B cell (primary cell): ENCODE data around the gene RXFP2. TPM values are rescaled to one million over a fixed set of nuclear protein-coding genes. Genes with fewer than 3 reads are reported as not detected.

Experiments
- ATAC-seq: fragments of 200-7000 bp; cut with Tn5 transposase; one replicate; pipeline ENCODE4 v1.10.0; 2021; ENCODE audit warnings: low read depth, mild to moderate bottlenecking, moderate number of reproducible peaks, moderate library complexity
- CTCF ChIA-PET: fragments of 350-600 bp; sonication (Branson Sonifier 250); formaldehyde crosslinking; loops from one replicate; lab custom pipeline; 2021; ENCODE audit warnings: antibody characterized with exemption, inconsistent platforms; lab: Charles Lee
- POLR2A ChIA-PET: fragments of 350-600 bp; sonication (Branson Sonifier 250); formaldehyde crosslinking; loops from one replicate; lab custom pipeline; 2021; ENCODE audit warnings: antibody characterized with exemption; lab: Charles Lee
- DNase-seq: peaks from one replicate; pipeline ENCODE4 v3.0.0; 2013
- H2AFZ ChIP-seq: 2 replicates; pipeline ENCODE4 v1.6.1; 2012; ENCODE audit warnings: mild to moderate bottlenecking, low read depth, low read length; ENCODE audit not compliant: insufficient read depth, poor library complexity, severe bottlenecking
- H3K27ac ChIP-seq, 2 donors: 1 replicate in 1 of 2; 2 replicates in 1 of 2; pipeline ENCODE4 v1.5.1; 2012 to 2013; ENCODE audit warnings: low read length in 2 of 2, mild to moderate bottlenecking in 2 of 2, moderate library complexity in 1 of 2
- H3K27me3 ChIP-seq, 4 experiments: fragments of 200-600 bp in 1 of 4; sonication (generic) in 1 of 4; replicated peaks in 1 of 4; 1 replicate in 2 of 4; 2 replicates in 2 of 4; pipeline versions ENCODE4 v1.6.1 to v1.7.0; 2013 to 2016; ENCODE audit warnings: low read length in 3 of 4, mild to moderate bottlenecking in 2 of 4, mixed read lengths in 1 of 4, moderate library complexity in 1 of 4; ENCODE audit not compliant: insufficient read depth in 4 of 4, control insufficient read depth in 3 of 4; ENCODE audit errors: control extremely low read depth in 1 of 4
- H3K36me3 ChIP-seq, 2 experiments: replicated peaks in 1 of 2; 1 replicate in 1 of 2; 2 replicates in 1 of 2; pipeline versions ENCODE4 v1.6.1 to v1.7.1; 2013; ENCODE audit warnings: low read length in 1 of 2; ENCODE audit not compliant: insufficient read depth in 2 of 2, control insufficient read depth in 1 of 2; ENCODE audit errors: control extremely low read depth in 1 of 2, extremely low read depth in 1 of 2
- H3K4me1 ChIP-seq, 2 donors: fragments of 200-600 bp in 1 of 2; sonication (generic) in 1 of 2; 1 replicate in 1 of 2; 2 replicates in 1 of 2; pipeline versions ENCODE4 v1.5.1 to v1.6.1; 2013 to 2017; ENCODE audit warnings: low read length in 2 of 2; ENCODE audit not compliant: control insufficient read depth in 2 of 2, insufficient read depth in 2 of 2
- H3K4me2 ChIP-seq: replicated peaks from 2 replicates; pipeline ENCODE3; 2012; ENCODE audit warnings: mild to moderate bottlenecking, low read depth, low read length; ENCODE audit not compliant: poor library complexity, severe bottlenecking
- H3K4me3 ChIP-seq, 5 experiments: fragments of 200-600 bp in 1 of 5; sonication (generic) in 1 of 5; 1 replicate in 3 of 5; 2 replicates in 2 of 5; pipeline versions ENCODE4 v1.5.1 to v1.7.0; 2011 to 2016; ENCODE audit warnings: low read length in 4 of 5, mild to moderate bottlenecking in 4 of 5, low read depth in 2 of 5, control low read depth in 1 of 5, moderate library complexity in 1 of 5; ENCODE audit not compliant: insufficient read depth in 1 of 5; ENCODE audit errors: control extremely low read depth in 1 of 5, extremely low read depth in 1 of 5
- H3K79me2 ChIP-seq: fragments of 200-600 bp; sonication (generic); one replicate; pipeline ENCODE4 v1.6.0; 2016; ENCODE audit warnings: low read length; ENCODE audit not compliant: control insufficient read depth, insufficient read depth
- H3K9ac ChIP-seq: fragments of 200-600 bp; sonication (generic); 2 replicates; pipeline ENCODE4 v1.6.1; 2017; ENCODE audit warnings: mild to moderate bottlenecking, low read length, moderate library complexity
- H3K9me3 ChIP-seq, 3 donors: one replicate each; pipeline versions ENCODE4 v1.6.1 to v1.7.1; 2013; ENCODE audit warnings: low read length in 2 of 3; ENCODE audit not compliant: control insufficient read depth in 2 of 3, insufficient read depth in 1 of 3; ENCODE audit errors: control extremely low read depth in 1 of 3
- H4K20me1 ChIP-seq: 2 replicates; pipeline ENCODE4 v1.6.0; 2012; ENCODE audit warnings: mild to moderate bottlenecking, low read length; ENCODE audit not compliant: insufficient read depth, control insufficient read depth, poor library complexity, severe bottlenecking
- H3K27ac Mint-ChIP-seq: one replicate; pipeline ENCODE4 v1.8.0; 2021; ENCODE audit warnings: mixed read lengths
- H3K27me3 Mint-ChIP-seq: one replicate; pipeline ENCODE4 v1.8.0; 2021; ENCODE audit warnings: mixed read lengths
- H3K4me1 Mint-ChIP-seq: one replicate; pipeline ENCODE4 v1.8.0; 2021; ENCODE audit warnings: mixed read lengths
- H3K4me3 Mint-ChIP-seq: one replicate; pipeline ENCODE4 v1.8.0; 2021; ENCODE audit warnings: mixed read lengths
- H3K9me3 Mint-ChIP-seq: one replicate; pipeline ENCODE4 v1.8.0; 2022; ENCODE audit warnings: mixed read lengths; ENCODE audit not compliant: insufficient read depth
- CTCF ChIP-seq: fragments of 200-600 bp; IDR thresholded peaks from one replicate; pipeline ENCODE4 v1.8.0; 2022; ENCODE audit warnings: antibody characterized with exemption, mild to moderate bottlenecking
- EZH2 ChIP-seq: IDR thresholded peaks from 2 replicates; pipeline ENCODE4 v1.6.1; 2012; ENCODE audit warnings: borderline replicate concordance, low read depth, mild to moderate bottlenecking, moderate library complexity, low read length; ENCODE audit not compliant: insufficient read depth, poor library complexity, severe bottlenecking
- WGBS: methylation state at CpG from one replicate; pipeline ENCODE4 v1.1.5; 2013; ENCODE audit warnings: missing lambda C conversion rate; ENCODE audit not compliant: insufficient coverage; 5-methylcytosine and 5-hydroxymethylcytosine counted together
- intact Hi-C: fragments of 100-400 bp; cut with micrococcal nuclease; formaldehyde crosslinking; loops from one replicate; pipeline ENCODE4 v1.10.0; 2022
- polyA plus RNA-seq: library from polyadenylated mRNA; depleted of rRNA; stranded (reverse); fragments of >200 nt; gene quantifications from 2 replicates; pipeline ENCODE4 v1.2.3, GENCODE V29; 2012
- total RNA-seq, 2 donors: library from RNA; stranded (reverse); fragments of 120-200 nt in 1 of 2; gene quantifications; 1 replicate in 1 of 2; 2 replicates in 1 of 2; pipeline versions ENCODE4 v1.2.3 to v1.2.4, GENCODE V29; 2013 to 2022

Gene RXFP2
- total and polyA plus RNA-seq, 2 donors (not counting 1 experiment from before 2014, with no cell fraction given): not detected

GRCh38 chr13:31697290-31697689 is 42.0 kb upstream of the RXFP2 start:
- no peak overlapping the region for H3K27ac ChIP-seq
- H3K4me3 Mint-ChIP-seq: no peak overlapping the region
- H3K9me3 ChIP-seq: peaks cover 0 to 9% (median 0%) of the 10 kb centered on the region in 3 donors
- TF ChIP-seq EZH2: no peak
- no peak for TF ChIP-seq CTCF
- DNase-seq (no peak), ATAC-seq (no peak)
- intact Hi-C loops: no loop called here
- H3K9ac ChIP-seq: no peak overlapping the region
- WGBS: no CpG with 5 or more reads among the region's 1 CpG
- H3K4me2 ChIP-seq: no peak overlapping the region
- no peaks in the 10 kb centered on the region for H3K79me2 ChIP-seq
- no peak overlapping the region for H3K27ac Mint-ChIP-seq
- no peak overlapping the region for H3K4me3 ChIP-seq
- no peaks in the 10 kb centered on the region for H3K27me3 Mint-ChIP-seq
- no peaks in the 10 kb centered on the region for H4K20me1 ChIP-seq
- H3K27me3 ChIP-seq: no peaks in the 10 kb centered on the region
- ChIA-PET CTCF (interaction anchor here (0.8 kb wide), 1 partner anchor 175 kb away, joined by 3 read pairs; no protein-coding TSS in a partner anchor), POLR2A (no interaction called here)
- H3K4me1 Mint-ChIP-seq: no peaks in the 10 kb centered on the region
- no peaks in the 10 kb centered on the region for H3K9me3 Mint-ChIP-seq
- H3K4me1 ChIP-seq: no peaks in the 10 kb centered on the region
- no peak overlapping the region for H2AFZ ChIP-seq
- no peaks in the 10 kb centered on the region for H3K36me3 ChIP-seq

GRCh38 chr13:31699650-31700049 is 39.7 kb upstream of the RXFP2 start:
- POLR2A ChIA-PET: no interaction called here

More at GRCh38 chr13:31699650-31700049, 39.7 kb upstream of the RXFP2 start:
- Histone ChIP-seq H4K20me1 (no peaks in the 10 kb centered on the region), H3K27ac (no peak overlapping the region), H3K9me3 (peaks cover 0 to 10% (median 0%) of the 10 kb centered on the region in 3 donors), H3K79me2 (no peaks in the 10 kb centered on the region), H3K4me3 (no peak overlapping the region), H2AFZ (no peak overlapping the region), H3K9ac (no peak overlapping the region), H3K36me3 (no peaks in the 10 kb centered on the region), H3K4me2 (no peak overlapping the region), H3K27me3 (no peaks in the 10 kb centered on the region), H3K4me1 (no peaks in the 10 kb centered on the region)
- DNase-seq: no peak
- peaks cover 7% of the 10 kb centered on the region for H3K27me3 Mint-ChIP-seq
- CTCF ChIA-PET: no interaction called here
- H3K4me3 Mint-ChIP-seq: no peak overlapping the region
- TF ChIP-seq EZH2 (no peak), CTCF (no peak)
- intact Hi-C loops: no loop called here
- no peak for ATAC-seq
- no peak overlapping the region for H3K27ac Mint-ChIP-seq
- H3K4me1 Mint-ChIP-seq: no peaks in the 10 kb centered on the region
- no CpG with 5 or more reads among the region's 3 CpGs for WGBS
- no peaks in the 10 kb centered on the region for H3K9me3 Mint-ChIP-seq
